Keratinocyte (primary cell): ENCODE data around the gene CCBE1. TPM values are rescaled to one million over a fixed set of nuclear protein-coding genes. Genes with fewer than 3 reads are reported as not detected.

Experiments
- DNase-seq: peaks from one replicate; pipeline ENCODE4 v3.0.0-alpha.2; 2011; ENCODE audit warnings: low read depth, missing footprints, low spot score
- FAIRE-seq: peaks from 2 replicates; lab custom pipeline; 2011; peaks lifted over from hg19 to GRCh38; lab: Jason Lieb, UNC
- H2AFZ ChIP-seq: 2 replicates; pipeline ENCODE4 v1.6.0; 2012; ENCODE audit warnings: low read length, control low read depth, inconsistent platforms; ENCODE audit not compliant: control insufficient read depth
- H3K27ac ChIP-seq: 2 replicates; pipeline ENCODE4 v1.5.1; 2011; ENCODE audit warnings: low read length; ENCODE audit not compliant: control insufficient read depth, insufficient read depth
- H3K27me3 ChIP-seq: 3 replicates; pipeline ENCODE4 v1.6.0; 2011; ENCODE audit warnings: low read length; ENCODE audit not compliant: control insufficient read depth, insufficient read depth; ENCODE audit errors: extremely low read depth
- H3K36me3 ChIP-seq, 2 experiments: 2 replicates in 1 of 2; 3 replicates in 1 of 2; pipeline ENCODE4 v1.5.1; 2011; ENCODE audit warnings: low read length in 2 of 2, mild to moderate bottlenecking in 1 of 2; ENCODE audit not compliant: control insufficient read depth in 2 of 2, insufficient read depth in 2 of 2; ENCODE audit errors: extremely low read depth in 1 of 2
- H3K4me1 ChIP-seq: 3 replicates; pipeline ENCODE4 v1.5.1; 2011; ENCODE audit warnings: low read length; ENCODE audit not compliant: control insufficient read depth, insufficient read depth; ENCODE audit errors: extremely low read depth
- H3K4me2 ChIP-seq: 3 replicates; pipeline ENCODE4 v1.6.0; 2011; ENCODE audit warnings: low read depth, low read length; ENCODE audit not compliant: control insufficient read depth, insufficient read depth; ENCODE audit errors: extremely low read depth
- H3K4me3 ChIP-seq, 3 experiments: fragments of 200-600 bp in 1 of 3; sonication (generic) in 1 of 3; 2 replicates in 2 of 3; 3 replicates in 1 of 3; pipeline ENCODE4 v1.5.1; 2011 to 2016; ENCODE audit warnings: low read length in 3 of 3, mild to moderate bottlenecking in 3 of 3, control low read depth in 2 of 3, inconsistent platforms in 1 of 3, low read depth in 1 of 3, mixed read lengths in 1 of 3, mixed run types in 1 of 3, moderate library complexity in 1 of 3; ENCODE audit not compliant: control insufficient read depth in 2 of 3, insufficient read depth in 2 of 3; ENCODE audit errors: extremely low read depth in 1 of 3
- H3K79me2 ChIP-seq: 2 replicates; pipeline ENCODE4 v1.6.0; 2012; ENCODE audit warnings: low read length; ENCODE audit not compliant: control insufficient read depth, insufficient read depth
- H3K9ac ChIP-seq: 3 replicates; pipeline ENCODE4 v1.6.0; 2011; ENCODE audit warnings: low read length; ENCODE audit not compliant: control insufficient read depth, insufficient read depth; ENCODE audit errors: extremely low read depth
- H3K9me1 ChIP-seq: 3 replicates; pipeline ENCODE4 v1.6.0; 2011; ENCODE audit warnings: low read length; ENCODE audit not compliant: control insufficient read depth, insufficient read depth; ENCODE audit errors: extremely low read depth
- H3K9me3 ChIP-seq: 2 replicates; pipeline ENCODE4 v1.5.1; 2012; ENCODE audit warnings: low read depth, low read length; ENCODE audit not compliant: control insufficient read depth
- H4K20me1 ChIP-seq: 3 replicates; pipeline ENCODE4 v1.6.0; 2011; ENCODE audit warnings: low read length; ENCODE audit not compliant: control insufficient read depth, insufficient read depth; ENCODE audit errors: extremely low read depth
- CTCF ChIP-seq, 3 experiments: IDR thresholded peaks in 1 of 3; conservative IDR thresholded peaks in 1 of 3; optimal IDR thresholded peaks in 1 of 3; 2 replicates in 2 of 3; 3 replicates in 1 of 3; pipeline versions ENCODE3 to v1.5.1; 2011; ENCODE audit warnings: low read length in 3 of 3, mild to moderate bottlenecking in 3 of 3, moderate library complexity in 2 of 3, control low read depth in 1 of 3, inconsistent platforms in 1 of 3; ENCODE audit not compliant: insufficient read depth in 2 of 3; ENCODE audit errors: extremely low read depth in 1 of 3
- EZH2 ChIP-seq: IDR thresholded peaks from one replicate; pipeline ENCODE4 v1.6.1; 2012; ENCODE audit warnings: inconsistent platforms, mild to moderate bottlenecking, low read length, moderate library complexity
- dilution Hi-C: fragments of 300-500 bp; cut with MboI; formaldehyde crosslinking; loops from one replicate; pipeline ENCODE4 v1.7.0; 2020; ENCODE audit warnings: low sequenced_read_pairs; ENCODE audit not compliant: extremely low pct_ligation_motif_present
- polyA plus RNA-seq, 5 experiments: library from polyadenylated mRNA; depleted of rRNA in 3 of 5; stranded (reverse) in 3 of 5; stranded (forward) in 1 of 5; unstranded in 1 of 5; fragments of >200 nt; gene quantifications; 1 replicate in 1 of 5; 2 replicates in 3 of 5; 3 replicates in 1 of 5; pipeline versions ENCODE4 v1.2.1 to v1.2.3, GENCODE V29; 2011 to 2012; ENCODE audit warnings: missing spikeins in 2 of 5, low read depth in 1 of 5, low replicate concordance in 1 of 5

The CCBE1 gene
- polyA plus RNA-seq, 1 donor (not counting 4 experiments of a cell fraction or from before 2014, with no cell fraction given) = 20.1 TPM

GRCh38 chr18:59576541-59577385 is 120.5 kb downstream of the CCBE1 start:
- no peak for TF ChIP-seq CTCF (optimal IDR thresholded peaks at IDR 0.05 in 1 of 3, IDR thresholded peaks at IDR 0.05 in 1 of 3, conservative IDR thresholded peaks at IDR 0.05 in 1 of 3; ENCODE audit: extremely low read depth in 1 of 3, insufficient read depth in 2 of 3, low read length in 3 of 3)
- no peak for TF ChIP-seq EZH2
- H3K9me1 ChIP-seq = no peaks in the 10 kb centered on the region

GRCh38 chr18:59575995-59576394 is 121.2 kb downstream of the CCBE1 start:
- no peaks in the 10 kb centered on the region for H3K4me1 ChIP-seq
- FAIRE-seq = no peak
- dilution Hi-C loops = no loop called here

More at GRCh38 chr18:59576541-59577385, 120.5 kb downstream of the CCBE1 start:
- Histone ChIP-seq H4K20me1 (no peaks in the 10 kb centered on the region), H3K36me3 (no peaks in the 10 kb centered on the region), H3K4me3 (no peak overlapping the region), H3K79me2 (no peaks in the 10 kb centered on the region), H3K9me3 (no peaks in the 10 kb centered on the region), H3K4me1 (no peaks in the 10 kb centered on the region), H2AFZ (no peak overlapping the region), H3K4me2 (no peak overlapping the region), H3K27ac (no peak overlapping the region), H3K27me3 (no peaks in the 10 kb centered on the region), H3K9ac (no peak overlapping the region)
- DNase-seq = no peak
- FAIRE-seq = no peak
- dilution Hi-C loops = no loop called here

More at GRCh38 chr18:59575995-59576394, 121.2 kb downstream of the CCBE1 start:
- no peaks in the 10 kb centered on the region for H3K36me3 ChIP-seq
- H3K79me2 ChIP-seq = no peaks in the 10 kb centered on the region
- no peaks in the 10 kb centered on the region for H3K27me3 ChIP-seq
- no peak for DNase-seq
- H3K27ac ChIP-seq = no peak overlapping the region
- H3K9me3 ChIP-seq = no peaks in the 10 kb centered on the region
- H2AFZ ChIP-seq = no peak overlapping the region
- H3K4me2 ChIP-seq = no peak overlapping the region
- H4K20me1 ChIP-seq = no peaks in the 10 kb centered on the region
- H3K9me1 ChIP-seq = no peaks in the 10 kb centered on the region
- TF ChIP-seq EZH2 (no peak), CTCF (optimal IDR thresholded peaks at IDR 0.05 in 1 of 3, IDR thresholded peaks at IDR 0.05 in 1 of 3, conservative IDR thresholded peaks at IDR 0.05 in 1 of 3; ENCODE audit: extremely low read depth in 1 of 3, insufficient read depth in 2 of 3, low read length in 3 of 3) (no peak)
- no peak overlapping the region for H3K9ac ChIP-seq
- no peak overlapping the region for H3K4me3 ChIP-seq
